H1 (cell line): Measurements from ENCODE around the gene ELMO1. TPM values are rescaled to one million over a fixed set of nuclear protein-coding genes. Genes with fewer than 3 reads are reported as not detected.

Source experiments
- ASH2L ChIP-seq: fragments of 200-600, 300-600 bp; sonication (generic); IDR thresholded peaks from one replicate; pipeline ENCODE4 v1.7.1; 2017; ENCODE audit warnings: low read length
- CHD1 ChIP-seq: IDR thresholded peaks from 2 replicates; pipeline ENCODE4 v1.6.1; 2012; ENCODE audit warnings: low read depth, low read length, improper control_type of control experiment
- GABPA ChIP-seq: IDR thresholded peaks from 2 replicates; pipeline ENCODE4 v1.6.1; 2011; ENCODE audit warnings: mild to moderate bottlenecking, low read length, moderate library complexity, borderline replicate concordance; ENCODE audit not compliant: insufficient read depth
- USF2 ChIP-seq: IDR thresholded peaks from 2 replicates; pipeline ENCODE4 v1.6.1; 2011; ENCODE audit warnings: low read length, improper control_type of control experiment
- polyA plus RNA-seq, 7 experiments: library from polyadenylated mRNA; depleted of rRNA in 3 of 7; stranded (reverse) in 5 of 7; unstranded in 2 of 7; fragments of >200 nt in 5 of 7; fragments of 200-250 nt in 2 of 7; gene quantifications; 1 replicate in 5 of 7; 2 replicates in 1 of 7; 4 replicates in 1 of 7; pipeline versions ENCODE4 v1.2.1 to v1.2.3, GENCODE V29; 2011 to 2013; ENCODE audit warnings: missing spikeins in 2 of 7, mixed read lengths in 2 of 7
- total RNA-seq: library from RNA; stranded (reverse); fragmentation: NEBNext Ultra II Directional; extraction: Animal tissue kit (Norgen Biotek cat#: 25700); gene quantifications from 2 replicates; pipeline ENCODE4 v1.2.1, GENCODE V29; 2021

Gene ELMO1
- total and polyA plus RNA-seq, 2 of the 8 experiments (the other 6 are each of a cell fraction or from before 2014, with no cell fraction given), result 18.4 to 21.0 TPM

GRCh38 chr7:37193775-37194135 is 254.9 kb downstream of the ELMO1 start (continued):
- no peak for TF ChIP-seq USF2
- TF ChIP-seq ASH2L, result no peak
- TF ChIP-seq CHD1, result no peak
- TF ChIP-seq GABPA, result no peak
